SK-N-SH (cell line): ENCODE results near the gene CABP5.

ENCODE experiments used
- EP300 ChIP-seq, 2 experiments: IDR thresholded peaks; 2 replicates each; pipeline versions ENCODE4 v1.4.0 to v1.6.1; 2012; ENCODE audit warnings: borderline replicate concordance in 1 of 2, low read depth in 1 of 2, low read length in 1 of 2
- TF ChIP-seq, protein P1 (sequence below): fragments of 200-600 bp; sonication (generic); IDR thresholded peaks from 2 replicates; pipeline ENCODE4 v1.6.1; 2017; ENCODE audit warnings: antibody characterized with exemption, mild to moderate bottlenecking, moderate library complexity

DNA sequence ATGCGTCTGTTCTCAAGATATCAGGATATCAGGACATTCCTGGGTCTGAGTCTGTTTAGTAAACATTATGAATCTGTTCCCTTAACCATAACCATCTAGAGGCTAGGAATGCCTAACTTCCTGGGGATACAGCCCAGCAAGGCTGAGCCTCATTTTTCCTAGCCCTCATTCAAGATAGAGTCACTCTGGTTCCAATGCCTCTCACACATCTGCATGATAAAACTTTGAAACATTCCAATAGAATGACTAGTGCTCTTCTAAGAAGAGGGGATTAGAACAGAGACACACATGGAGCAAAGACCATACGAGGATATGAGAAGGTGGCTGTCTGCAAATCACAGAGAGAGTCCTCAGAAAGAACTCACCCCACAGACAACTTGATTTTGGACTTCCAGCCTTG is 20.6 kb upstream of the CABP5 start:
- no peak for TF ChIP-seq EP300 (IDR thresholded peaks at IDR 0.05; ENCODE audit: borderline replicate concordance in 1 of 2, low read depth in 1 of 2, low read length in 1 of 2)
- TF ChIP-seq, protein P1, sequence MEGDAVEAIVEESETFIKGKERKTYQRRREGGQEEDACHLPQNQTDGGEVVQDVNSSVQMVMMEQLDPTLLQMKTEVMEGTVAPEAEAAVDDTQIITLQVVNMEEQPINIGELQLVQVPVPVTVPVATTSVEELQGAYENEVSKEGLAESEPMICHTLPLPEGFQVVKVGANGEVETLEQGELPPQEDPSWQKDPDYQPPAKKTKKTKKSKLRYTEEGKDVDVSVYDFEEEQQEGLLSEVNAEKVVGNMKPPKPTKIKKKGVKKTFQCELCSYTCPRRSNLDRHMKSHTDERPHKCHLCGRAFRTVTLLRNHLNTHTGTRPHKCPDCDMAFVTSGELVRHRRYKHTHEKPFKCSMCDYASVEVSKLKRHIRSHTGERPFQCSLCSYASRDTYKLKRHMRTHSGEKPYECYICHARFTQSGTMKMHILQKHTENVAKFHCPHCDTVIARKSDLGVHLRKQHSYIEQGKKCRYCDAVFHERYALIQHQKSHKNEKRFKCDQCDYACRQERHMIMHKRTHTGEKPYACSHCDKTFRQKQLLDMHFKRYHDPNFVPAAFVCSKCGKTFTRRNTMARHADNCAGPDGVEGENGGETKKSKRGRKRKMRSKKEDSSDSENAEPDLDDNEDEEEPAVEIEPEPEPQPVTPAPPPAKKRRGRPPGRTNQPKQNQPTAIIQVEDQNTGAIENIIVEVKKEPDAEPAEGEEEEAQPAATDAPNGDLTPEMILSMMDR, result no peak
